Thyroid gland (tissue), 4 donors: ENCODE measurements around the gene ADGRE2.

ENCODE experiments used
- CTCF ChIP-seq, 6 experiments: fragments of 200-600 bp in 3 of 6; fragments of 450-650 bp in 3 of 6; sonication (generic) in 3 of 6; IDR thresholded peaks; one replicate each; pipeline ENCODE4 v1.5.1; 2016 to 2019; ENCODE audit warnings: antibody characterized with exemption in 6 of 6, mild to moderate bottlenecking in 2 of 6, inconsistent platforms in 1 of 6, moderate library complexity in 1 of 6
- POLR2A ChIP-seq, 2 donors: fragments of 450-650 bp; IDR thresholded peaks; one replicate each; pipeline ENCODE4 v1.6.1; 2017; ENCODE audit warnings: antibody characterized with exemption in 2 of 2, mild to moderate bottlenecking in 2 of 2, moderate library complexity in 1 of 2

DNA sequence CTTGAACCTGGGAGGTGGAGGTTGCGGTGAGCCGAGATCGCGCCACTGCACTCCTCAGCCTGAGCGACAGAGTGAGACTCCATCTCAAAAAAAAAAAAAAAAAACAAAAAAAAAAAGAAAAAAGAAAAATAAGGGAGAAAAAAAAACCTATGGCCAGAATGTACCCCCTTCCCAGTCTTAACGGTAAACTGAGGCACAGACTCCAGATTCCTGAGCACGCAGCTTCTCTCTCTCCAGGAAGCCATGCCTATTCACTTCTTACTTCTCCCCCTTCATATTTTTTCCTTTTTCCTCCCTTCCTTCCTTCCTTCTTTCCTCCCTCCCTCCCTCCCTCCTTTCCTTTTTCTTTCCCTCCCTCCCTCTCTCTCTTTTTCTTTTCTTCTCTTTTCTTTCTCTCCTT, 5.4 kb downstream of the ADGRE2 start:
- no peak for TF ChIP-seq CTCF (IDR thresholded peaks at IDR 0.05)
- TF ChIP-seq POLR2A (IDR thresholded peaks at IDR 0.05), result no peak
